BJ (cell line): Measurements from ENCODE around the gene ZNF141. TPM values are rescaled to one million over a fixed set of nuclear protein-coding genes. Genes with fewer than 3 reads are reported as not detected.

ENCODE experiments used
- CTCF ChIA-PET: fragments of 350-600 bp; formaldehyde crosslinking; extraction: SDS; loops from one replicate; lab custom pipeline; 2021; ENCODE audit warnings: antibody characterized with exemption, inconsistent platforms; lab: Yijun Ruan, JAX
- POLR2A ChIA-PET: fragments of 300-600 bp; sonication (Branson Sonifier 250); formaldehyde crosslinking; extraction: SDS; loops from one replicate; lab custom pipeline; 2021; ENCODE audit warnings: antibody characterized with exemption; lab: Charles Lee
- DNase-seq: peaks from one replicate; pipeline ENCODE4 v3.0.0-alpha.2; 2011; ENCODE audit warnings: low read depth
- H3K27me3 ChIP-seq: 2 replicates; pipeline ENCODE4 v1.6.0; 2011; ENCODE audit warnings: low read length; ENCODE audit not compliant: control insufficient read depth, insufficient read depth
- H3K36me3 ChIP-seq: 2 replicates; pipeline ENCODE4 v1.5.1; 2011; ENCODE audit warnings: low read length; ENCODE audit not compliant: control insufficient read depth, insufficient read depth
- H3K4me3 ChIP-seq: 2 replicates; pipeline ENCODE4 v1.5.1; 2011; ENCODE audit warnings: low read depth, mild to moderate bottlenecking, control low read depth, low read length
- CTCF ChIP-seq: IDR thresholded peaks from 2 replicates; pipeline ENCODE4 v1.5.1; 2011; ENCODE audit warnings: low read depth, mild to moderate bottlenecking, control low read depth, inconsistent platforms, low read length, moderate library complexity; ENCODE audit not compliant: insufficient read depth
- polyA plus RNA-seq: library from polyadenylated mRNA; depleted of rRNA; stranded (reverse); fragments of >200 nt; gene quantifications from 2 replicates; pipeline ENCODE4 v1.2.3, GENCODE V29; 2011

The ZNF141 gene
- polyA plus RNA-seq, 1 experiment: 2.1 TPM

GRCh38 chr4:340011-340410 is 2.4 kb downstream of the ZNF141 start:
- ChIA-PET CTCF (no interaction called here), POLR2A (no interaction called here)
- TF ChIP-seq CTCF: peak; percentile 11; the same call in 1 of the 2 replicates
- Histone ChIP-seq H3K36me3 (peaks cover 1% of the 10 kb centered on the region; the same call in 1 of the 2 replicates), H3K27me3 (no peaks in the 10 kb centered on the region), H3K4me3 (no peak overlapping the region)
- no peak for DNase-seq

- ChIA-PET POLR2A (no interaction called here), CTCF (no interaction called here)
- no peak for DNase-seq
Measured at GRCh38 chr4:373062-373839, 35.6 kb downstream of the ZNF141 start.

GRCh38 chr4:374298-375160 is 36.9 kb downstream of the ZNF141 start:
- Histone ChIP-seq H3K4me3 (no peak overlapping the region), H3K27me3 (no peaks in the 10 kb centered on the region), H3K36me3 (no peaks in the 10 kb centered on the region)
- ChIA-PET POLR2A (no interaction called here), CTCF (no interaction called here)
- no peak for TF ChIP-seq CTCF
- no peak for DNase-seq

More at GRCh38 chr4:373062-373839, 35.6 kb downstream of the ZNF141 start:
- Histone ChIP-seq H3K27me3 (no peaks in the 10 kb centered on the region), H3K36me3 (no peaks in the 10 kb centered on the region), H3K4me3 (no peak overlapping the region)
- no peak for TF ChIP-seq CTCF

GRCh38 chr4:384311-385010 is 46.8 kb downstream of the ZNF141 start:
- H3K36me3 ChIP-seq: no peaks in the 10 kb centered on the region
- H3K27me3 ChIP-seq: no peaks in the 10 kb centered on the region
- CTCF ChIA-PET: no interaction called here
- POLR2A ChIA-PET: no interaction called here
- no peak overlapping the region for H3K4me3 ChIP-seq
- DNase-seq: no peak
- TF ChIP-seq CTCF: no peak
